Measurements from ENCODE around the gene SLC9B2. TPM values are rescaled to one million over a fixed set of nuclear protein-coding genes. Genes with fewer than 3 reads are reported as not detected.

The SLC9B2 gene
- total RNA-seq, 1 donor from 2014 or later = 2.3 TPM

GRCh38 chr4:103098756-103099440 lies 22.3 kb upstream of the SLC9B2 start:
- H3K27me3 ChIP-seq (ENCODE audit: low read depth) = no peaks in the 10 kb centered on the region
- H3K36me3 ChIP-seq = peaks cover 9% of the 10 kb centered on the region
- no peak for TF ChIP-seq CTCF (IDR thresholded peaks at IDR 0.05; ENCODE audit: borderline replicate concordance)
- intact Hi-C loops (cut with micrococcal nuclease) = loop anchor here (10.0 kb wide), 1 partner anchor 674 kb away; no protein-coding TSS in a partner anchor
- peaks cover 43% of the 10 kb centered on the region for H3K4me1 ChIP-seq
- peak overlapping the region; percentile 78 for H3K27ac ChIP-seq (replicated peaks)
- H3K4me3 ChIP-seq = peak overlapping the region; percentile 70
- no peaks in the 10 kb centered on the region for H3K9me3 ChIP-seq (replicated peaks)
- DNase-seq = no peak

DNA sequence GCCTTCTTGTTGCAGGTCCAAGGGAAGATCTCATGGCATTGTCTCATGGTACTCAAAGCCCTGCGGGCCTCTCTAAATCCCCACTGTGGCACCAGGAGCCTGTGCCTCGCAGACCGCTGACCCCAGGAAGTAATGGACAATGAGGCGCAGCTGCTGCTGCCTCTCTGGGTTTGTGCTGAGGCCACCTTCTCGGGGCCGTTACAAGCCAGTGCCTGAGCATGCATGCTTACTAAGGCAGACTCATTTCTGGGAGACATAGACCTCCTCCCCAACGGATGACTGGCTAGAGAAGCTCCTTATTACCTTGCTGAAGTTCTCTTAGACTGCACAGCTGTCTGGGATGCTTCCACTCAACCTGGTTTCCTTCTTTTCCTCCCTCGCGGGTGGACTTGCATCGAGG lies 21.8 kb upstream of the SLC9B2 start:
- TF ChIP-seq CTCF (IDR thresholded peaks at IDR 0.05; ENCODE audit: borderline replicate concordance) = no peak
- Histone ChIP-seq H3K4me3 (peak overlapping the region; percentile 70), H3K9me3 (replicated peaks) (no peaks in the 10 kb centered on the region), H3K27ac (replicated peaks) (peak overlapping the region; percentile 78), H3K4me1 (peaks cover 43% of the 10 kb centered on the region), H3K27me3 (ENCODE audit: low read depth) (no peaks in the 10 kb centered on the region), H3K36me3 (peaks cover 12% of the 10 kb centered on the region)
- no peak for DNase-seq
- intact Hi-C loops (cut with micrococcal nuclease) = loop anchor here (10.0 kb wide), 1 partner anchor 674 kb away; no protein-coding TSS in a partner anchor

- H3K27ac ChIP-seq (replicated peaks) = no peak overlapping the region
Measured at GRCh38 chr4:103097112-103097511, 20.6 kb upstream of the SLC9B2 start.

DNA sequence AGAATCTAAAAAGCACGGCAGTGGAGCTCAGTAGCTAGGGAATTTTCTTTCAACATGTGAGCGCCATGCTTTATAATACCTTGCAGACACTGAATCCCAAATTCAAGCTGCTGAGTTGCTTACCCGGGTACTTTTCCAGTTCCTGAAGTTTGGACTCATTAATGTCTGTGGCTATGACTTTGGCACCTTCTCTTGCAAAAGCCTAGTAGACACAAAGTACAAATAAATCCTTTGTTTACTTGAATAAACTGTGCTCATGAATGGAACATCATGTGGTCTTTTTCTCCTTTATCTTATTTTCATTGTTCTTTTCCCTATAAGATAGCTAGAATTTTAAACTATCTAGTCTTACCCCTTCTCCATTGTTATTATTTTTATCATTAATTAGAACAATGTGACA lies 18.5 kb upstream of the SLC9B2 start:
- intact Hi-C loops (cut with micrococcal nuclease) = loop anchor here (10.0 kb wide), 1 partner anchor 670 kb away; no protein-coding TSS in a partner anchor
- DNase-seq = no peak

More at GRCh38 chr4:103097112-103097511, 20.6 kb upstream of the SLC9B2 start:
- Histone ChIP-seq H3K36me3 (peaks cover 15% of the 10 kb centered on the region), H3K27me3 (ENCODE audit: low read depth) (no peaks in the 10 kb centered on the region), H3K9me3 (replicated peaks) (no peaks in the 10 kb centered on the region), H3K4me1 (peaks cover 50% of the 10 kb centered on the region), H3K4me3 (no peak overlapping the region)
- intact Hi-C loops (cut with micrococcal nuclease) = loop anchor here (10.0 kb wide), 1 partner anchor 672 kb away; no protein-coding TSS in a partner anchor
- no peak for DNase-seq
- TF ChIP-seq CTCF (IDR thresholded peaks at IDR 0.05; ENCODE audit: borderline replicate concordance) = no peak

DNA sequence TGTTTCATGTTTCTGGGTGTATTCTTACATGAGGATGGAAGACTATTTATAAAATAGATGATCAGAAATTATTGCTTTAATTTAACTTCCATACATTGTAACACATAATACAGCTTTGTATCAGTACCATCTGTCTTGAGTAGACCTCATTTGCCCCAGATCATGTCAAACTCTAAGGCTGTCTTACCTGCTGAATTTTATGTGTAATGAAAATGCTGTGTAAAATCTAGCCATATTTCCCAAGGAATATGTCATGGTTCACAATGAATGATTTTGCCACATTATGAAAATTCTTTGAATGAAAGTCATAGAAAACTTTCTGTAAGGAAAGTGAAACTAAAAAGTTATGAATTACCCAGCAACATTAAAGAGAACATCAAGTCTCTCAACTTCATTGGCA lies 15.7 kb upstream of the SLC9B2 start:
- H3K27ac ChIP-seq (replicated peaks) = no peak overlapping the region
- intact Hi-C loops (cut with micrococcal nuclease) = loop anchor here (10.0 kb wide), 1 partner anchor 667 kb away; no protein-coding TSS in a partner anchor
- TF ChIP-seq CTCF (IDR thresholded peaks at IDR 0.05; ENCODE audit: borderline replicate concordance) = no peak
- H3K9me3 ChIP-seq (replicated peaks) = no peaks in the 10 kb centered on the region
- no peaks in the 10 kb centered on the region for H3K27me3 ChIP-seq (ENCODE audit: low read depth)
- peaks cover 54% of the 10 kb centered on the region for H3K36me3 ChIP-seq
- no peak overlapping the region for H3K4me3 ChIP-seq
- peaks cover 28% of the 10 kb centered on the region for H3K4me1 ChIP-seq
- no peak for DNase-seq

More for the DNA sequence above, 18.5 kb upstream of the SLC9B2 start:
- Histone ChIP-seq H3K4me1 (peaks cover 50% of the 10 kb centered on the region), H3K9me3 (replicated peaks) (no peaks in the 10 kb centered on the region), H3K27ac (replicated peaks) (no peak overlapping the region), H3K36me3 (peaks cover 26% of the 10 kb centered on the region), H3K4me3 (no peak overlapping the region), H3K27me3 (ENCODE audit: low read depth) (no peaks in the 10 kb centered on the region)
- no peak for TF ChIP-seq CTCF (IDR thresholded peaks at IDR 0.05; ENCODE audit: borderline replicate concordance)
